AG08395 (cell line): ENCODE data around the gene MLXIPL.
"Not testable (repeated sequence)": the region's sequence is repeated elsewhere in the genome, so short reads cannot be mapped to it uniquely, and the experiment has no call there.

ENCODE experiments used
- DNase-seq: peaks from one replicate; pipeline ENCODE4 v3.0.0; 2012; ENCODE audit warnings: mixed read lengths, low spot score

Gene MLXIPL

DNA sequence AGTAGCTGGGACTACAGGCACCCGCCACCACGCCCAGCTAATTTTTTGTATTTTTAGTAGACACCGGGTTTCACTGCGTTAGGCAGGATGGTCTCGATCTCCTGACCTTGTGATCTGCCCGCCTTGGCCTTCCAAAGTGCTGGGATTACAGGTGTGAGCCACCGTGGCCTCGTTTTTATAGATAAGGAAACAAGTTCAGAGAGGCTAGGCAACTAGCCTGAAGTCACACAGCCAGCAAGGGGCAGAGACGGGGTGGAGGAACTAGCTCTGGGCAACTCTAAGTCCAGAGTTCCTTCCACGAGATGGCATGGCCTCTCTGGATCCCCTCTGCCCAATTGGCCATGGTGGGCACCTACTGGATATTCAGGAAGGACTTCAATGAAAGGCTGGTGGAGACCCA, 9.4 kb downstream of the MLXIPL start:
- not testable (repeated sequence) for DNase-seq

- no peak for DNase-seq
These were observed 10.2 kb downstream of the MLXIPL start for GRCh38 chr7:73613954-73614735.

GRCh38 chr7:73612598-73613269, 11.6 kb downstream of the MLXIPL start:
- peak; percentile 33 for DNase-seq

- no peak for DNase-seq
These were observed 13.2 kb downstream of the MLXIPL start for GRCh38 chr7:73611017-73611555.

DNA sequence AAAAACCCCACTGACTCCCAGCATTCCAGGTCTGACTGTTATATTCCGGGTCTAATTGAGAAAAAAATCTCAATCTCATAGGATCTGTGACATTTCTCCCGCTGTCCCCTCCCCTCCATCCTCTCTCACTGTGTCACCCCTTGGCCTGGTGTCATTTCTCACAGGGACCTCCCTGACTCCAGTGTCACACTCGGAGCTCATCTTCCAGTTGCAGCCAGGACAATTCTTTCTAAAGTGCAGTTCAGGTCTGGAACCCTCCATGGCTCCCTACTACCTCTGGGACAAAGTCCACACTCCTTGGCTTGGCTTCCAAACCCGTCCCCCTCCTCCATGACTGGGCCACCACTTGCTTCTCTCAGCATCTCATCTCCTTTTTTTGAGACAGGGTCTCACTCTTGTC, 14.2 kb downstream of the MLXIPL start:
- no peak for DNase-seq

GRCh38 chr7:73607692-73607983, 16.7 kb downstream of the MLXIPL start:
- DNase-seq, result not testable (repeated sequence)

DNA sequence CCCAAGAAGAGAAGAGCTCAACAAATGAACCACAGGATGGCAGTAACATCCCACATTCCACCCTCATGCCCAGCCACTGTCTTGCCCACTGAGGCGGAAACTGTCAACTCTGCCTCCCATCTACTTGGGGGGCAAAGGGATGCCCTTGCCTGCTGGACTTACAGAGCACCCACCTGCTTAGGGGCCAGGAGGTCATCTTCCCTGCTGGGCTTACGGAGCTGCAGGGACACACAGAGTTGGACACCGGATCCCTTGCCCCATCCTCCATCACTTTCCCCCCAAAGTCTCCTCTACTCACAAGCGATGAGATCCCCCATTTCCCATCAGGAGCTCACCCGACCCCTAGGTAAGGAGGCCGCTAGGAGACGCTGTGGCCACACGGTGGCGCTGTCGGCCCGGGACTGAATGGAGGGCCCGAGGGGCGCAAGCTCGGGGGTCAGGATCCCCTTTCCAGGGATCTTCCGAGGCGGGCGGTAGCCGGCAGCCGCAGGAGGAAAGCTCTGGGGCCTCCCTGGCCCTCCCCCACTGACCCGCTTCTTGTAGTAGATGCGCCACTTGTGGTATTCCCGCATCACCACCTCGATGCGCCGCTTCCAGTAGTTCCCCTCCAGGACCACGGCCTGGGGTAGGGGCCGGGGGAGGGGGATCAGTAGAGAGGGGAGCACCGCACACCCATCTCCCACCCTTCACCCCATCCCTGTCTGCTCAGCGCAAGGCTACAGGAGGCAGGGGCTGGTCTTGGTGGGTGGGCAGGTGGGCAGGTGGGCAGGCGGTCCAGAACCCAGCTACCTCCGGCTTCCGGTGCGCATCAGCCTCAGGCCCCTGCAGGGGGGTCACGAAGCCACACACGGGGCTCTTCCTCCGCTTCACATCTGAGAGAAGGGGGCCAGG, 17.3 kb downstream of the MLXIPL start:
- peak; percentile 75 for DNase-seq

DNA sequence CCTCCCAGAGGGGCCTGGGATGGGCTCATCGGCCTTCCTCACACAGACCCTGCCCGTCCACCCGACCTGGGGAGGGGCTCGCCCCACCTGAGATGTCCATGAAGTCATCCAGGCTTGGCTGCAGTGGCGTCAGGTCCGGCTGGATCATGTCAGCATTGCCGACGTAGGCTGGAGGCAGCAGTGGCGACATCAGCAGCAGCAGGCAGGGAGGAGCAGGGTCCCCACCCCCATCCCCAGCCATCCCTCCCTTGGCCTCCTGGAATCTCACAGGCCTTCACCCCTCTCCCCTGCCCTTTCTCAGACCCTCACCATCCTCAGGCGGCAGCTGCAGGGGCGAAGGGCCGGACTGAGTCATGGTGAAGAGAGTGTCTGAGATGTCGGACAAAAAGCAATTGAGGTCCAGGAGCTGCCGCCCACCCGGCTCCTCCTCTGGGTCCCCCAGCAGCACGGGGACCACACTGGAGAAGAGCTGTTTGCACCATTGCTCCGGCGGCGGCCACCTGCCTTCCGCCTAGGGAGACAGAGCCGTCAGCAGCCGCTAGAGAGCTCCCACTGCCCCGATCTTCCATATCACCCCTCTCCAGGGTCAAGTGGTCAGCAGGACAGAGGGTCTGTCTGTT, 18.6 kb downstream of the MLXIPL start:
- no peak for DNase-seq

DNA sequence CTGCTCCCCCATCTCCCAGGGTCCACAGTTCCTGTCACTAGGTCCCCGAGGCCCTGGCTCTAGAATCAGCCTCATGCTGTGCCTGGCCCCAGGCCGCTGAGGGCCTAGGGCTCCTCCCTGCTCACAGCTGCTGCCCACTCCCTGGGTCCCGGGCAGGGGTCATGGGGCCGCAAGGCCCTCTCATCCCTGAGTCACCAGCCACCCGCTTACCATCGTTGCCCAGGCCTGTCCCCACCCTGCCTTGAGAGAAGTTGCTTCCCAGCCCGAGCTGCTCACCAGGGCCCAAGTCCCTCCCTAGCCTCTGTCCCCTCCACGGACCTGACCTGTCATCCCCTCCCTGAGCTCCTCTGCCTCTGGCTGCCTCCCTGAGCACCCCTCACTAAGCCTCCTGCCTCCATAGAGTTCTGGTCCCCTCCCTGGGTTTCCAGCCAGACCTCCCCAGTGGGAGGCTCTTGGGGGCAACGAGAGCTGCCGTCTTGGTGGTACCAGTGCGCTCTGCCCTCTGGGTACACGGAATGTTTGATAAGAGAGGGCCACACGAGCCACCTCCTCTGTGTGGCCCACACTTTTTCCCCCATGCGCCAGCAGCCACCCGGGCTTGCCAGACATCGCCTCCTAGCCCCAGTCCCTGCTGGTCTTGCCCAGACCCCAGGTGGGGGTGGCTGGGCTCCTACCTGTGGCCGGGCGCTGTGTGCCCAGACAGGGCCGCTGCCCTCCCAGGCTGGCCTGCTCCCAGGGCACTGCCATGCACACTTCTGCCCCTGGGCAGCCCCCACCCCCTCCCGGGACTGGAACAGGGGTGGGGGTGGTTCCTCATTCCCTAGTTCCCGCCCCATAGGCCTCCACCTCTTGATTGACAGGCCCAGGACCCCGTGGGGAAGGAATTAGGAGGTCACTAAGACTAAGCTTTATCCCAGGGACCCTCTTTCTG, 21.3 kb downstream of the MLXIPL start:
- DNase-seq, result no peak

GRCh38 chr7:73599916-73600315, 24.4 kb downstream of the MLXIPL start:
- DNase-seq, result no peak

DNA sequence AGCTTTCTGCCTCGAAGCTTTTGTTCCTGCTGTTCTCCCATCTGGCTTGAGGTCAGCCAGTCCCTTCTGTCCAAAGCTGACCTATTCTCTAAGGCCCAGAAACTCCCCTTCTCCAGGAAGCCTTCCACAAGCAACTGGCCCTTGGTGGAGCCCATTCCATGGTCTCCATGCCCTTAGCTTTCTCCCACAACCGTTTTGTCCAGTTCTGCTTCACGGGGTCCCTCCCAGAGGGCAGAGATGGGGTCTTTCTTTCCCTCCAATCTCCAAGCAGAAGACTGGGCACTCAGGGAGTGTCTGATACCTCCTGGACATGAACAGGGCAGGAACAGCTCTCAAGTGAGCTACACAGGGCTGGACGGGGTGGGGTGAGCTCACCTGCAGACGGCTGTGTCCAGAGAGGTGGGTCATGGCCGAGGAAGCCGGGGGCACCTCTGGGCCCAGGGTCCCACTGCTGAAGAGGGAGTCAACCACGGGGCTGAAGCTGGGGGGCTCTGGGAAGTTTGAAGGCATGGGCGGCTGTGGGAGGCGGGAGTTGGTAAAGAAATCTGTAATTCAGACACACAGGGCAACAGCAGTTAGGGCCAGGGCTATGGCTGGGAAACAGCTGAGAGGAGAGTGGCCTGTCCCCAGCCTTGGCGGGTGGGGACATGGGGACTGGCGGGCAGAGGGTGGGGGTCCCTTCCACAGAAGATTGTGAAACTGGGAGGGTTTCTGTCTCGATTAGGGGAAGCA, 25.0 kb downstream of the MLXIPL start:
- DNase-seq, result no peak

- DNase-seq, result no peak
These were observed 26.1 kb downstream of the MLXIPL start for GRCh38 chr7:73597978-73598782.

DNA sequence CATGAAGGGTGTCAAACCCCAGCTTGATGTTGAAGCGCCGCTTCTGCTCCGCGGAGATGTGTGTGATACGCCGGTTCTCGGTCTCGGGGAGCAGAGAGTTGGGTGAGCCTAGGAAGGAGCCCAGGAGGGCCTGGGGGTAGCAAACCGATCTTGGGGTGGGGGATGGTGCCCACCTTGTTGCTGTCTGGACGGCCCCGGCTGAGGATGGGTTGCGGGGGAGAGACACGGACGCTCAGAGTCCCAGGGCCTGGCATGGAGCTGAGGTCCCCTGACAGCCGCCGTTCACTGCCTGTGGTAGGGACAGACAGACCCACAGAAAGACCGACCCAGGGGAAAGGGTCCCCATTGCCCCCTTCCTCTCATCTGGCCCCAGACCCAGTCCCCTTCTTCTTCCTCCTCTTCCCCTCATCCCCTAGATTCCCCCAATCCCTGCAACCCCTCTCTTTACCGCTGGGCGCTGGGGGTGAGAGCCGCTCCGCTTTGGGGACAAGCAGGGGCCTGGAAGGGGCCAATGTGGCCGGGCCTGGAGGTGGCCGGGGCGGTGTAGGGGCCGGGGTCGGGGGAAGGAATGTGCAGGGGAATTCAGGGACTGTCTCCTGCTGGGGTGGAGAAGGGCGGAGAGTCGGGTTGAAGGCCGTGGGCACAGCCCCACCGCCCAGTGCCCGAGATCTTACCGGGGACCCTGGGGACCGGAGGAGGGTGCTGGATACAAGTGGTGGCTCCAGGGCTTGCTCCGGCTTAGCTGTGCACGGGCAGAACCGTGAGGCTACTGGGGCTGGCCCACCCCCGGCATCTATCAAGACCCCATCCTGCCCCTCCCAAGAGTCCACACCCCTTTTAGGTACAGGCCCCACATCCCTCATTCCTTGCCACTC, 27.9 kb downstream of the MLXIPL start:
- DNase-seq, result no peak

GRCh38 chr7:73595358-73595757, 29.0 kb downstream of the MLXIPL start:
- DNase-seq, result no peak

DNA sequence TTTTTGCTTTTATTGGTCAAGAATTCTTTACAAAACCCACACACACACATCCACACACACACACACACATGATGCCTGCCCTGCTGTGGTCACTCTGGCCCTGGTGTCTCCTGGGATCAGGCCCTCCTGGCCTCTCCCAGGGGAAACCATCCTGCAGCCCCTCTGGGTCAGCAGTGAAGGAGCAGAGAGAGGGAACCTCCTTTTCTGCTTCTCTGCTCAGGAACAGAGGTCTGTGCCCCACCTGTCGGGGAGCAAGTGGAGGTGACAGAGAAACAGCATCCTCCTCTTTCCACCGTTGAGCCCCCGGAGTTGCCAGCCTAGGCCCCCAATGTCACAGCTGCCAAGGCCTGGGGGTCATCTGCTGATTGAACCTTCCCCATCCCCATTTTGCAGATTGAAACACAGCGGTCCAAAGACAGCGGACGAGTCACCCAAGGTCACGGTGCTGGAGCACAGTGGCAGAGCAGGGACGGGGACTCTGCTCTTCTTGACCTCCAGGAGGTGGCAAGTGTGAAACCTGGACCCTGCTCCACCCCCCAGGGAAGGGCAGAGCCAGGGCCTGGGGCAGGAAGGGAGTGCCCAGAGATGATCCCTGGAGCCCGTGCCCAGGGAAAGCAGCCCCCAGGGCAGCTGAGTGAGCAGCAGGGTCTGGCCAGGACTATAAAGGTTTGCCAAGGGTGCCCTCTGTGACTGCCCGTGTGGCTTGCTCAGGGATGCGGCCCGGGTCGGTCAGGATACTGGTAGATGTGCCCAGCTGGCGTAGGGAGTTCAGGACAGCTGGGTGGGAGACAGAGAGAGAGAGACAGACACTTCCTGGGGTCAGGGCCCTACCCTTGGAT, 30.9 kb downstream of the MLXIPL start:
- no peak for DNase-seq

GRCh38 chr7:73586911-73587310, 37.4 kb downstream of the MLXIPL start:
- no peak for DNase-seq

DNA sequence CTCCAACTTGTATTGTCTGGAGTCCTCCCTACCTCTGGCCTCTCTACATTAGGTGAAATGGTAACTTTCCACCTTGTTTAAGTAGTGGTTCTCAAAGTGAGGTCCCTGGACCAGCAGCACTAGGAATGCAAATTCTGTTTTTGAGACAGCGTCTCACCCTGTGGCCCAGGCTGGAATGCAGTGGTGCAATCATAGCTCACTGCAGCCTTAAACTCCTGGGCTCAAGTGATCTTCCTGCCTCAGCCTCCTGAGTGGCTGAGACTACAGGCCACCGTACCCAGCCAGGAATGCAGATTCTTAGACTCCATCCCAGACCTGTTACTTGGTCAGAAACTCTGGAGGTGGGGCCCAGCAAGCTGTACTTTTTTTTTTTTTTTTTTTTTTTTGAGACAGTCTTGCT, 39.1 kb downstream of the MLXIPL start:
- no peak for DNase-seq
